ENCODE measurements around the gene FHIP2A.
"Not testable (repeated sequence)": the region's sequence is repeated elsewhere in the genome, so short reads cannot be mapped to it uniquely, and the experiment has no call there.

FHIP2A gene

GRCh38 chr10:114787131-114787530 is 34.4 kb upstream of the FHIP2A start:
- H3K27ac ChIP-seq (ENCODE audit: low read depth, low read length); H3K27me3 ChIP-seq (ENCODE audit: control insufficient read depth in 1 of 2, insufficient read depth in 2 of 2, low read length in 2 of 2); H3K4me3 ChIP-seq (ENCODE audit: low read depth in 1 of 2, low read length in 2 of 2); H3K36me3 ChIP-seq (ENCODE audit: control insufficient read depth in 1 of 2, insufficient read depth in 2 of 2, low read length in 2 of 2); H3K9me3 ChIP-seq (ENCODE audit: control insufficient read depth in 1 of 2, low read length in 2 of 2); H3K4me1 ChIP-seq (ENCODE audit: control insufficient read depth in 1 of 2, insufficient read depth in 2 of 2, low read length in 2 of 2); H3K9ac ChIP-seq (ENCODE audit: low read depth in 1 of 2, low read length in 2 of 2): not testable (repeated sequence)

- Histone ChIP-seq H3K9me3 (ENCODE audit: control insufficient read depth in 1 of 2, low read length in 2 of 2) (no peaks in the 10 kb centered on the region), H3K27ac (ENCODE audit: low read depth, low read length) (no peak overlapping the region), H3K9ac (ENCODE audit: low read depth in 1 of 2, low read length in 2 of 2) (no peak overlapping the region), H3K27me3 (ENCODE audit: control insufficient read depth in 1 of 2, insufficient read depth in 2 of 2, low read length in 2 of 2) (no peaks in the 10 kb centered on the region), H3K36me3 (ENCODE audit: control insufficient read depth in 1 of 2, insufficient read depth in 2 of 2, low read length in 2 of 2) (no peaks in the 10 kb centered on the region), H3K4me3 (ENCODE audit: low read depth in 1 of 2, low read length in 2 of 2) (no peak overlapping the region), H3K4me1 (ENCODE audit: control insufficient read depth in 1 of 2, insufficient read depth in 2 of 2, low read length in 2 of 2) (no peaks in the 10 kb centered on the region)
These were observed 29.8 kb upstream of the FHIP2A start for GRCh38 chr10:114791768-114792167.

- no peak overlapping the region for H3K4me3 ChIP-seq (ENCODE audit: low read depth in 1 of 2, low read length in 2 of 2)
- no peaks in the 10 kb centered on the region for H3K4me1 ChIP-seq (ENCODE audit: control insufficient read depth in 1 of 2, insufficient read depth in 2 of 2, low read length in 2 of 2)
- no peaks in the 10 kb centered on the region for H3K27me3 ChIP-seq (ENCODE audit: control insufficient read depth in 1 of 2, insufficient read depth in 2 of 2, low read length in 2 of 2)
- no peak overlapping the region for H3K27ac ChIP-seq (ENCODE audit: low read depth, low read length)
- no peaks in the 10 kb centered on the region for H3K36me3 ChIP-seq (ENCODE audit: control insufficient read depth in 1 of 2, insufficient read depth in 2 of 2, low read length in 2 of 2)
- no peaks in the 10 kb centered on the region for H3K9me3 ChIP-seq (ENCODE audit: control insufficient read depth in 1 of 2, low read length in 2 of 2)
- H3K9ac ChIP-seq (ENCODE audit: low read depth in 1 of 2, low read length in 2 of 2) = no peak overlapping the region
These were observed 26.5 kb upstream of the FHIP2A start for GRCh38 chr10:114795039-114795438.

GRCh38 chr10:114800361-114800760 is 21.2 kb upstream of the FHIP2A start:
- Histone ChIP-seq H3K27me3 (ENCODE audit: control insufficient read depth in 1 of 2, insufficient read depth in 2 of 2, low read length in 2 of 2) (no peaks in the 10 kb centered on the region), H3K36me3 (ENCODE audit: control insufficient read depth in 1 of 2, insufficient read depth in 2 of 2, low read length in 2 of 2) (no peaks in the 10 kb centered on the region), H3K27ac (ENCODE audit: low read depth, low read length) (no peak overlapping the region), H3K9ac (ENCODE audit: low read depth in 1 of 2, low read length in 2 of 2) (no peak overlapping the region), H3K4me3 (ENCODE audit: low read depth in 1 of 2, low read length in 2 of 2) (no peak overlapping the region), H3K4me1 (ENCODE audit: control insufficient read depth in 1 of 2, insufficient read depth in 2 of 2, low read length in 2 of 2) (no peaks in the 10 kb centered on the region), H3K9me3 (ENCODE audit: control insufficient read depth in 1 of 2, low read length in 2 of 2) (no peaks in the 10 kb centered on the region)

GRCh38 chr10:114801411-114801813 is 20.2 kb upstream of the FHIP2A start:
- H3K27me3 ChIP-seq (ENCODE audit: control insufficient read depth in 1 of 2, insufficient read depth in 2 of 2, low read length in 2 of 2) = no peaks in the 10 kb centered on the region
- H3K4me1 ChIP-seq (ENCODE audit: control insufficient read depth in 1 of 2, insufficient read depth in 2 of 2, low read length in 2 of 2) = no peaks in the 10 kb centered on the region
- H3K27ac ChIP-seq (ENCODE audit: low read depth, low read length) = no peak overlapping the region
- no peaks in the 10 kb centered on the region for H3K9me3 ChIP-seq (ENCODE audit: control insufficient read depth in 1 of 2, low read length in 2 of 2)
- H3K36me3 ChIP-seq (ENCODE audit: control insufficient read depth in 1 of 2, insufficient read depth in 2 of 2, low read length in 2 of 2) = no peaks in the 10 kb centered on the region
- no peak overlapping the region for H3K9ac ChIP-seq (ENCODE audit: low read depth in 1 of 2, low read length in 2 of 2)
- H3K4me3 ChIP-seq (ENCODE audit: low read depth in 1 of 2, low read length in 2 of 2) = no peak overlapping the region

- H3K4me1 ChIP-seq (ENCODE audit: control insufficient read depth in 1 of 2, insufficient read depth in 2 of 2, low read length in 2 of 2) = no peaks in the 10 kb centered on the region
- no peak overlapping the region for H3K27ac ChIP-seq (ENCODE audit: low read depth, low read length)
- H3K9me3 ChIP-seq (ENCODE audit: control insufficient read depth in 1 of 2, low read length in 2 of 2) = no peaks in the 10 kb centered on the region
- no peak overlapping the region for H3K9ac ChIP-seq (ENCODE audit: low read depth in 1 of 2, low read length in 2 of 2)
- no peak overlapping the region for H3K4me3 ChIP-seq (ENCODE audit: low read depth in 1 of 2, low read length in 2 of 2)
- H3K27me3 ChIP-seq (ENCODE audit: control insufficient read depth in 1 of 2, insufficient read depth in 2 of 2, low read length in 2 of 2) = no peaks in the 10 kb centered on the region
- no peaks in the 10 kb centered on the region for H3K36me3 ChIP-seq (ENCODE audit: control insufficient read depth in 1 of 2, insufficient read depth in 2 of 2, low read length in 2 of 2)
These were observed 19.4 kb upstream of the FHIP2A start for GRCh38 chr10:114802177-114802576.

- peaks cover 4 to 6% of the 10 kb centered on the region in 2 donors for H3K4me1 ChIP-seq (ENCODE audit: control insufficient read depth in 1 of 2, insufficient read depth in 2 of 2, low read length in 2 of 2)
- H3K9me3 ChIP-seq (ENCODE audit: control insufficient read depth in 1 of 2, low read length in 2 of 2) = no peaks in the 10 kb centered on the region
These were observed 14.8 kb upstream of the FHIP2A start for GRCh38 chr10:114806562-114807391.

GRCh38 chr10:114808982-114809381 is 12.6 kb upstream of the FHIP2A start:
- peaks cover 4 to 6% of the 10 kb centered on the region in 2 donors for H3K4me1 ChIP-seq (ENCODE audit: control insufficient read depth in 1 of 2, insufficient read depth in 2 of 2, low read length in 2 of 2)
- H3K27ac ChIP-seq (ENCODE audit: low read depth, low read length) = no peak overlapping the region
- H3K36me3 ChIP-seq (ENCODE audit: control insufficient read depth in 1 of 2, insufficient read depth in 2 of 2, low read length in 2 of 2) = no peaks in the 10 kb centered on the region
- H3K9ac ChIP-seq (ENCODE audit: low read depth in 1 of 2, low read length in 2 of 2) = no peak overlapping the region
- H3K9me3 ChIP-seq (ENCODE audit: control insufficient read depth in 1 of 2, low read length in 2 of 2) = no peaks in the 10 kb centered on the region
- no peak overlapping the region for H3K4me3 ChIP-seq (ENCODE audit: low read depth in 1 of 2, low read length in 2 of 2)
- H3K27me3 ChIP-seq (ENCODE audit: control insufficient read depth in 1 of 2, insufficient read depth in 2 of 2, low read length in 2 of 2) = no peaks in the 10 kb centered on the region

More at GRCh38 chr10:114806562-114807391, 14.8 kb upstream of the FHIP2A start:
- no peak overlapping the region for H3K4me3 ChIP-seq (ENCODE audit: low read depth in 1 of 2, low read length in 2 of 2)
- H3K9ac ChIP-seq (ENCODE audit: low read depth in 1 of 2, low read length in 2 of 2) = no peak overlapping the region
- no peaks in the 10 kb centered on the region for H3K36me3 ChIP-seq (ENCODE audit: control insufficient read depth in 1 of 2, insufficient read depth in 2 of 2, low read length in 2 of 2)
- no peak overlapping the region for H3K27ac ChIP-seq (ENCODE audit: low read depth, low read length)
- no peaks in the 10 kb centered on the region for H3K27me3 ChIP-seq (ENCODE audit: control insufficient read depth in 1 of 2, insufficient read depth in 2 of 2, low read length in 2 of 2)

- H3K4me1 ChIP-seq (ENCODE audit: control insufficient read depth in 1 of 2, insufficient read depth in 2 of 2, low read length in 2 of 2) = peaks cover 4 to 6% of the 10 kb centered on the region in 2 donors
- no peak overlapping the region for H3K4me3 ChIP-seq (ENCODE audit: low read depth in 1 of 2, low read length in 2 of 2)
- H3K27me3 ChIP-seq (ENCODE audit: control insufficient read depth in 1 of 2, insufficient read depth in 2 of 2, low read length in 2 of 2) = no peaks in the 10 kb centered on the region
- no peak overlapping the region for H3K9ac ChIP-seq (ENCODE audit: low read depth in 1 of 2, low read length in 2 of 2)
- no peak overlapping the region for H3K27ac ChIP-seq (ENCODE audit: low read depth, low read length)
- H3K36me3 ChIP-seq (ENCODE audit: control insufficient read depth in 1 of 2, insufficient read depth in 2 of 2, low read length in 2 of 2) = no peaks in the 10 kb centered on the region
- no peaks in the 10 kb centered on the region for H3K9me3 ChIP-seq (ENCODE audit: control insufficient read depth in 1 of 2, low read length in 2 of 2)
These were observed 10.7 kb upstream of the FHIP2A start for GRCh38 chr10:114810926-114811325.

- H3K4me3 ChIP-seq (ENCODE audit: low read depth in 1 of 2, low read length in 2 of 2) = no peak overlapping the region
- peaks cover 4 to 6% of the 10 kb centered on the region in 2 donors for H3K4me1 ChIP-seq (ENCODE audit: control insufficient read depth in 1 of 2, insufficient read depth in 2 of 2, low read length in 2 of 2)
- no peak overlapping the region for H3K27ac ChIP-seq (ENCODE audit: low read depth, low read length)
- no peaks in the 10 kb centered on the region for H3K9me3 ChIP-seq (ENCODE audit: control insufficient read depth in 1 of 2, low read length in 2 of 2)
- no peaks in the 10 kb centered on the region for H3K36me3 ChIP-seq (ENCODE audit: control insufficient read depth in 1 of 2, insufficient read depth in 2 of 2, low read length in 2 of 2)
- no peak overlapping the region for H3K9ac ChIP-seq (ENCODE audit: low read depth in 1 of 2, low read length in 2 of 2)
- H3K27me3 ChIP-seq (ENCODE audit: control insufficient read depth in 1 of 2, insufficient read depth in 2 of 2, low read length in 2 of 2) = no peaks in the 10 kb centered on the region
These were observed 9.7 kb upstream of the FHIP2A start for GRCh38 chr10:114811862-114812261.
